GM18505 (cell line): ENCODE data around the gene DLGAP4.

Experiments used
- ATAC-seq: cut with Tn5 transposase; IDR thresholded peaks from one replicate; pipeline ENCODE4 v1.9.1; 2021; ENCODE audit not compliant: unreplicated experiment
- POLR2A ChIP-seq: IDR thresholded peaks from 4 replicates; pipeline ENCODE4 v1.6.1; 2011; ENCODE audit warnings: borderline replicate concordance; ENCODE audit not compliant: insufficient read depth, insufficient read length; ENCODE audit errors: extremely low read depth

Gene DLGAP4

DNA sequence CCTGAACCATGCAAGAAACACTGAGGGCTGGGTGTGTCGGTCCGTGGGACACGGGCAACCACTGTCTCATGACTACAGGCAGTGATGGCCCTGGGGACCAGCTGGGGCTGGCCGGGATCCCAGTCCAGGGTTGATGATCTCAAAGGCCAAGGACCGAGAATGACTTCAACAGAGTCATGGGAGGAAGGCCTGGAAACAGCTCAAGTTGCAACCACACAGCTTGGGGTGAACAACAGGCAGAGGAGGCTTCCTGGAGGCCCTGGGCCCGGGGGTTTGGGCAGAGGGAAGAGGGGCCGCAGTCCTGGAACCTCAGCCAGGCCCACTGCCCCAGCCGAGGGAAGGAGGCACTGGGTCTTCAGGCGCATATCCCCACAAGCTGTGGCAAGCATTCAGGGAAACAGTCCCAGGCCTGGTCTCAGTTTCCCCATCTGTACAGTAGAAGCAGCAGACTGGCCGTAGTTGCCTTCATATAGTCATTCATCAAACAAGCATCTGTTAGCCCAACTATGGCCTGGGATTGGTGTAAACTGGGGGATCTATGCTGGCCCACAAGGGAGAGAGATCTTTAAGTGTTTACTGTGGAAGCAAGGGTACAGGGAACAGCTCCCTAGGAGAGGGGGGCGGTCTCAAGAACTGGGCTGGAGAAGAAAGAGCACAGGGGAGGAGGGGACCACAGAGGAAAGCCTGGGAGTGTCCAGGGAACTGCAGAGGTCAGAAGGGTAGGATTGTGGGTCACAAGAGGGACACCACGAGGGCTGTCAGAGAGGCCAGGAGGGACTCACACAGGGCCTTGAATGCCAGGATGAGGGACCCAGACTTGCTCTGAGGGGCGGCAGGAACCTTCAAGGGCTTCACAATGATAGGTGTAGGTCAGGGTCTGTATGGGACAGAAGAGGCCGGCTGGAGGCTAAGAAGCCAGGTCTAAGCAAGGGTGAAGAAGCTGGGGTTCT lies 237.3 kb downstream of the DLGAP4 start:
- ATAC-seq, result no peak
- no peak for TF ChIP-seq POLR2A

DNA sequence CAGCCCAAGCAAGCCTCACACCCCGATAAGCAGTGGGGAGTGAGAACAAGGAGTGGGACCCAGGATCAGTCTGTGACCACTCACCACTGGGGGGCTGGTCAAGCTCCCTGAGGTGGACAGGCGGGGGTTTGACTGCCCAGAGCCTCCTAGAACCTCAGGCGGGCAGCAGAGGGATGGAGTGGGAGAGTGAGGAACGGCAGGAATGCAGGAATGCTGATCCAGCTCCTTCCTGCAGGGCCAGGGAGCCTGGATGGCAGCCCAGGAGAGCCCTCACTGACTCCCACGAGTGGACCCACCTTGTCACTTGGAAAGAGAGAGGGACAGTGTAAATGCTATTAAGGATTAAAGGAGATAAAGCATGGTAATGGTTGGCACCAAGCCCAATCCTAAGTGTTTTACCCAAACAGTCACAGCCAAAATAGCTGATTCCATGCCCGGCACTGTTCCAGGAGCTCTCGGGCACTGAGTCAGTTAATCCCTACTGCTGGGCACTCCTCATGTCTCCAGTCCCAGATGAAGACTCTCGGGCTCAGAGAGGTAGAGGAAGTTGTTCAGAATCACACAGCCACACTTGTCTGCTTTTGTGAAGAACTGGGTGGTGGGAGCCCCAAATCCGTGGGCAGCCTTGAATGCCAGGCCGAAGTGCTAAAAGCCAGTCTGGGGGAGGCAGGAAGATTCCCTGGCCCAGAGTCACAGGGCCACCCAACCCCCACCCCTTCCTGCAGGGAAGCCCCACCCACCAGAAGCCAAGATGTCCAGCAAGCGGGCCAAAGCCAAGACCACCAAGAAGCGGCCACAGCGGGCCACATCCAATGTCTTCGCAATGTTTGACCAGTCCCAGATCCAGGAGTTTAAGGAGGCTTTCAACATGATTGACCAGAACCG lies 238.2 kb downstream of the DLGAP4 start:
- TF ChIP-seq POLR2A, result no peak
- no peak for ATAC-seq

GRCh38 chr20:36546111-36546736 lies 240.1 kb downstream of the DLGAP4 start:
- TF ChIP-seq POLR2A, result no peak
- ATAC-seq, result no peak

- no peak for TF ChIP-seq POLR2A
- no peak for ATAC-seq
Measured at GRCh38 chr20:36547186-36548005, 241.3 kb downstream of the DLGAP4 start.

- no peak for ATAC-seq
- no peak for TF ChIP-seq POLR2A
Measured at GRCh38 chr20:36548006-36548315, 241.8 kb downstream of the DLGAP4 start.

GRCh38 chr20:36548704-36549627 lies 242.8 kb downstream of the DLGAP4 start:
- TF ChIP-seq POLR2A, result no peak
- no peak for ATAC-seq

GRCh38 chr20:36549628-36549941 lies 243.4 kb downstream of the DLGAP4 start:
- no peak for ATAC-seq
- no peak for TF ChIP-seq POLR2A

GRCh38 chr20:36549942-36550789 lies 244.0 kb downstream of the DLGAP4 start:
- no peak for TF ChIP-seq POLR2A
- no peak for ATAC-seq

DNA sequence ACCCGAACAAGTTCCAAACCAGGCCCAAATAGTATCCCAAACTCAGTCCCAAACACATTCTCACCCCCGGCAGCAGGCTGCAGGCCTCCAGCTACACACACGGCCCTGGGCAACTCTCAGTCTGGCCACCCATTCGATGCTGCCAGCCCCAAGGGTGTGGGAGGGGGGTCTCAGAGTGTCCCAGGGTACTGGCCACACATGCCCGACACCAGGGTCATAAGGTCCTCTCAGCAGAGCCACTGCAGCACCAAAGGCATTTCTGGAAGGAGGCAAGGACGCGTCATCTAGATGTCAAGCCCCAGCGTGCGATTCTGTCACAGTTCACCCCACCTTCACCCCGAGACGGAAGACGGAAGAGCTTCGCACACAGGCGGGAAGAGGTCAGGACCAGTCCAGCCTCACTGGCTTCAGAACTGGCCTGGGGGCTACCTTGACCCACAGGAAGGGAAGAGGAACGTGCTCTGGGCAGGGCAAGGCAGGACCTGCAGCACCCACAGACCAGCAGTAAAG lies 244.7 kb downstream of the DLGAP4 start:
- TF ChIP-seq POLR2A, result no peak
- no peak for ATAC-seq

DNA sequence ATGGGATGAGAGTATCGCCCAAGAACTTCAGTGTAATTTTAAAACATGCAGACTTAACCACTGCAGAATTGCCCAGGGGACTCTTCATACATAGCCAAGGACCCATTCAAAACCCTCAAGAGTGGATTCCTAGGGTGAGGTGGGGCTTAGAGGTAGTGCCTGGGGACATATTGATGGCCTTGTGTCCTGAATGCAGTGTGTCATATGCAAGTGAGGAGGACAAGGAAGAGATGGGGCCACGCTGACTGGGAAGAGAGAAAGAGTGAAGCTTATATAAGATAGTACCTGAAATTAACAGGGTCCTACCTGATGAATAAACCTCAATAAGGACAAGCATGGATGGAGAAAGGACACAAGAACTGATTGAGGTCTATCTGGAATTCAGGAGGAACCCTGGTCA lies 249.1 kb downstream of the DLGAP4 start:
- no peak for ATAC-seq
- no peak for TF ChIP-seq POLR2A

DNA sequence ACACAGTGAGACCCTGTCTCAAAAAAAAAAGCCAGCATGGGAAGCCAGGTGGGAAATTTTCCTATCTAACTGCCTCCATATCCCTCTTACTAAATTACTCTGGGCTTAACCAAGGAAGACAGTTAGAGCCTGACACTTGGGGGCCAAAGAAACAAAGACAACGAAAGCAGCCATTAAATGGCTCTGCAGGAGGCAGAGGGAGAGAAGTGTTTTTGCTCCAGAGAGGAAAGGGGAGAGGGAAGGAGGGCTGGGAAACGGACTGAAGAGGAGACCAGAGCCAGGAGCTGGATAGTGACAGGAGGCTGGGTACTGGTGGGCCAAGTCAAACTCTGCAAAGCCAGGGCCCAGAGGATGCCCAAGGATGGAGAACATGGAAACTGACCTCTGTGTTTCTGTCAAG lies 256.6 kb downstream of the DLGAP4 start:
- no peak for ATAC-seq

More for the DNA sequence above, 256.6 kb downstream of the DLGAP4 start:
- TF ChIP-seq POLR2A, result no peak
